Eye (tissue), 1 donor: Measurements from ENCODE around the gene KRTAP5-3.
A peak's percentile ranks its signal among the peaks of the same experiment; 100 is the strongest.
"Not testable (repeated sequence)": the region's sequence is repeated elsewhere in the genome, so short reads cannot be mapped to it uniquely, and the experiment has no call there.

ENCODE experiments used
- DNase-seq: peaks from one replicate; pipeline ENCODE4 v3.0.0-alpha.2; 2015

The KRTAP5-3 gene

GRCh38 chr11:1608363-1608762 lies at the start of gene KRTAP5-3:
Gene KRTAP5-3 (minus strand): TSS chr11:1608463. CDS start chr11:1608385, 78 bp downstream.
- no peak for DNase-seq

GRCh38 chr11:1656670-1657069 lies 48.4 kb upstream of the KRTAP5-3 start:
- DNase-seq = no peak

- DNase-seq = no peak
Measured at GRCh38 chr11:1656061-1656441, 47.8 kb upstream of the KRTAP5-3 start.

GRCh38 chr11:1655168-1656060 lies 47.2 kb upstream of the KRTAP5-3 start:
- no peak for DNase-seq

- no peak for DNase-seq
Measured at GRCh38 chr11:1654388-1655167, 46.3 kb upstream of the KRTAP5-3 start.

- no peak for DNase-seq
Measured at GRCh38 chr11:1653541-1654387, 45.5 kb upstream of the KRTAP5-3 start.

GRCh38 chr11:1652771-1653540 lies 44.7 kb upstream of the KRTAP5-3 start:
- peak; percentile 89 for DNase-seq

- DNase-seq = no peak
Measured at GRCh38 chr11:1652442-1652770, 44.1 kb upstream of the KRTAP5-3 start.

GRCh38 chr11:1652026-1652425 lies 43.8 kb upstream of the KRTAP5-3 start:
- no peak for DNase-seq

GRCh38 chr11:1651411-1651980 lies 43.2 kb upstream of the KRTAP5-3 start:
- DNase-seq = no peak

- DNase-seq = no peak
Measured at GRCh38 chr11:1650918-1651262, 42.6 kb upstream of the KRTAP5-3 start.

GRCh38 chr11:1650034-1650917 lies 42.0 kb upstream of the KRTAP5-3 start:
- DNase-seq = no peak

GRCh38 chr11:1648653-1649420 lies 40.6 kb upstream of the KRTAP5-3 start:
- no peak for DNase-seq

GRCh38 chr11:1647901-1648652 lies 39.8 kb upstream of the KRTAP5-3 start:
- DNase-seq = no peak

- not testable (repeated sequence) for DNase-seq
Measured at GRCh38 chr11:1646540-1646939, 38.3 kb upstream of the KRTAP5-3 start.

- no peak for DNase-seq
Measured at GRCh38 chr11:1645357-1645821, 37.1 kb upstream of the KRTAP5-3 start.

GRCh38 chr11:1644601-1645356 lies 36.5 kb upstream of the KRTAP5-3 start:
- no peak for DNase-seq

GRCh38 chr11:1643146-1643690 lies 35.0 kb upstream of the KRTAP5-3 start:
- no peak for DNase-seq
